ENCODE results near the gene PIK3C2G. TPM values are rescaled to one million over a fixed set of nuclear protein-coding genes. Genes with fewer than 3 reads are reported as not detected.
"Not testable (repeated sequence)": the region's sequence is repeated elsewhere in the genome, so short reads cannot be mapped to it uniquely, and the experiment has no call there.

Gene PIK3C2G
- total RNA-seq, 2 experiments from 2014 or later, result not detected

DNA sequence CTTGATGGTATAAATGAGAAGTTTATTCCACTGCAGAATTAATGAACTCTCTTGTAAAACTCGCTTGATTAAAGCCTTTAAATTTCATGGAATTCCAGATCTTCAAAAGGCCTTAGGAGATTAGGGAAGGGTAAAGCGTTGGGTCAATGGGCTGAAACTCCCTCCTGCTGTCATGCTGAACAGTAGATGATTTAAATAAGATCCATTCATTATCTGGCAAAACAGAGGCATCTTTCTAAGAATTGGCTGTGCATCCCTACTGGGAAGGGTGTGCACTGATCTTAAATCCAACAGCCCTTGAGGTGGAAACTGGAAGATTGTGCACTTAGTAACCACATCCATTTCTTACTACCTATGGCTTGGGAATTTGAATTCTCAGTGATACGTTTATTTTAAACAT lies 420.5 kb downstream of the PIK3C2G start:
- H3K4me3 Mint-ChIP-seq, result no peak overlapping the region
- no peak for ATAC-seq
- DNase-seq, result no peak
- ChIA-PET CTCF (no interaction called here), POLR2A (no interaction called here)
- no peak overlapping the region for H3K27ac Mint-ChIP-seq
- H3K27me3 Mint-ChIP-seq, result no peaks in the 10 kb centered on the region
- H3K9me3 Mint-ChIP-seq (ENCODE audit: low read depth), result no peaks in the 10 kb centered on the region
- H3K4me1 Mint-ChIP-seq, result no peaks in the 10 kb centered on the region
- intact Hi-C loops (cut with DNase I, micrococcal nuclease), result no loop called here
- no peaks in the 10 kb centered on the region for H3K36me3 Mint-ChIP-seq (ENCODE audit: low read depth)

DNA sequence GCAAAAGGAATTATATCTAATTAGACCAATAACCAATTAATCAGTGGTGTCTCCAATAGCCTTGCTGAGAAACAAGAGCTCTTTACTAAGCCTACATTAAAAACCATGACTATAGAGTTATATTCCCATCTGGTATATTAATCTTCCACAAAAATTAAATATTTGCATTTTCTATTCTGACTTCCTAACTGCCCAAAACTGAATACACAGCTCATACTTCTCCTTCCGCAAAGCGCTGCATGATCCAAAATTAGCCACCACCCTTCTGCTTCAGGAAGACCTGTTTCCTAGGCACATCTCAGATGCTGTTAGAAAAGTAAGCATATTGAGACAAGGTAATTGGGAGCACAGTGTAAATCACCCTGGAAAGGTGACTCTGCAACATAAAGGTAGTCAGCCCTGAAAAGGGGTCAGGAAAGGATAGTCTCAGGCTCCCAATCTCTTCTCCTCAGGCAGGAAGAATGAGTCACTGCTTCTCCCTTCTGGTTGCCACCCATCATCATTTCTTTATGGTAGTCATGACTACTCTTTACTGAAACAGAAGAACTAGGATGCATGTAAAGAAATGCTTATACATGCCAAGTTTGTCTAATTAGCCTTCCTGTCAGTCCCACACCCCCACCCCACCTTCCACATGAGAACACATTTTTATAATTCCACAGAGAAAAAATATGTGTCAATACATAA lies 422.2 kb downstream of the PIK3C2G start:
- ChIA-PET POLR2A (no interaction called here), CTCF (no interaction called here)
- H3K4me1 Mint-ChIP-seq, result no peaks in the 10 kb centered on the region
- H3K27ac Mint-ChIP-seq, result no peak overlapping the region
- H3K36me3 Mint-ChIP-seq (ENCODE audit: low read depth), result no peaks in the 10 kb centered on the region
- no peak overlapping the region for H3K4me3 Mint-ChIP-seq
- intact Hi-C loops (cut with DNase I, micrococcal nuclease), result no loop called here
- H3K27me3 Mint-ChIP-seq, result no peaks in the 10 kb centered on the region
- ATAC-seq, result no peak
- DNase-seq, result no peak
- no peaks in the 10 kb centered on the region for H3K9me3 Mint-ChIP-seq (ENCODE audit: low read depth)

DNA sequence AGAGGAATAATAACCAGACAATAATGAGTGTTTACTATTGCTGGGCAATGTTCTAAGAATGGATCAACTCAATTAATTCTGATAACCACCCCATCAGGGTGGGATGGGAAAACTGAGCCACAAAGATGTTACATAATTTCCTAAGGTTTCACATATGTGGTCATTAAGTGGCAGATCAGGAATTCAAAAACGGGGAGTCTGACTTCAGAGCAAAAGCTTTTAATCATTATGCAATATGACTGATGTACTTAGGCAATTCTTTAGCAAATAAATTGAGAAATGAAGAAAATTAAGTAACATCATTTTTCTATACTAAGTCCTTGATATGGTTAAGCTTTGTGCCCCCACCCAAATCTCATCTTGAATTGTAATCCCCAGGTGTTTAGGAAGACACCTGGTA lies 423.1 kb downstream of the PIK3C2G start:
- ChIA-PET CTCF (no interaction called here), POLR2A (no interaction called here)
- ATAC-seq (no peak), DNase-seq (no peak)
- Mint-ChIP-seq H3K27ac (no peak overlapping the region), H3K4me3 (no peak overlapping the region), H3K9me3 (ENCODE audit: low read depth) (no peaks in the 10 kb centered on the region), H3K36me3 (ENCODE audit: low read depth) (no peaks in the 10 kb centered on the region), H3K27me3 (no peaks in the 10 kb centered on the region), H3K4me1 (no peaks in the 10 kb centered on the region)
- intact Hi-C loops (cut with DNase I, micrococcal nuclease), result no loop called here

DNA sequence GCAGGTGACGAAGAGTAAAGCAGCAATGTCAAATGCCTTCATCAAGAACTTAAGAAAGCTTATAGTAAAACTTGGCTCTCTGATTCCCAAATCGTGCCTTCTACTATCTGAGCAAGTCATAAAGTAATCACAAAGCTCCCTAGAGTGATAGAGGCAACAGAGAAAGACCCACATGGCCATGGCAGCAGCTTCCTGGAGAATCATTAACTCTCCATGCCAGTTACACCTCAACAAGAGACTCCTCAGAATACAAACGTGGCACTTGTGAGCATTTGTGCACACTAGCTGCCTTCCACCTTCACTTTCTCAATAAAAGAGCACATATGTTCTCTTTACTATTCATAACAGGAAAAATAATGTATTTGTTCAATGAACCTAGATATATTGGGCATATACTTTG lies 428.5 kb downstream of the PIK3C2G start:
- CTCF ChIA-PET, result no interaction called here
- no peak for ATAC-seq
- Mint-ChIP-seq H3K4me1 (no peaks in the 10 kb centered on the region), H3K9me3 (ENCODE audit: low read depth) (peaks cover 13% of the 10 kb centered on the region), H3K27ac (no peak overlapping the region), H3K36me3 (ENCODE audit: low read depth) (no peaks in the 10 kb centered on the region), H3K4me3 (no peak overlapping the region), H3K27me3 (no peaks in the 10 kb centered on the region)
- intact Hi-C loops (cut with DNase I, micrococcal nuclease), result no loop called here
- POLR2A ChIA-PET, result interaction anchor here (0.6 kb wide), 1 partner anchor 32 kb away, joined by 3 read pairs; no protein-coding TSS in a partner anchor
- DNase-seq, result no peak

DNA sequence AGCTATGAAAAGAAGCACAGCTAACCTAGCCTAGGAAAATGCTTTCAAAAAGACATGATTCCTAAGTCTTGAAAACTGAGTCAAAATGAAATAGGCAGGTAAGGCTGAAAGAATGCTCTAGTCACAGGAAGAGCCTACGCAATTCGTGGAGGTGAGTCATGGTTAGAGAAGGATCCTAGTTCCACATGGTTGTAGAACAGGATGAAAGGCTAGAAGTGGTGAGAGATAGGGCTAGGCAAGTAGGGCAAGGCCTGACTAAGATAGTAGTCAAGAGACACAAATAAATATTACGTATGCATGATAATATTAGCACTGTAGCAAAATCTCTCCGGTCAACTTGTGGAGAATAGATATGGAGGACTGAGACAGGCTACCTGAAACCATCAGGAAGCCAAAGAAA lies 429.3 kb downstream of the PIK3C2G start:
- DNase-seq, result no peak
- no peak overlapping the region for H3K4me3 Mint-ChIP-seq
- ATAC-seq, result no peak
- POLR2A ChIA-PET, result no interaction called here
- H3K27me3 Mint-ChIP-seq, result no peaks in the 10 kb centered on the region
- no peaks in the 10 kb centered on the region for H3K36me3 Mint-ChIP-seq (ENCODE audit: low read depth)
- CTCF ChIA-PET, result no interaction called here
- no peak overlapping the region for H3K27ac Mint-ChIP-seq
- intact Hi-C loops (cut with DNase I, micrococcal nuclease), result no loop called here
- H3K4me1 Mint-ChIP-seq, result no peaks in the 10 kb centered on the region
- H3K9me3 Mint-ChIP-seq (ENCODE audit: low read depth), result peaks cover 13% of the 10 kb centered on the region

DNA sequence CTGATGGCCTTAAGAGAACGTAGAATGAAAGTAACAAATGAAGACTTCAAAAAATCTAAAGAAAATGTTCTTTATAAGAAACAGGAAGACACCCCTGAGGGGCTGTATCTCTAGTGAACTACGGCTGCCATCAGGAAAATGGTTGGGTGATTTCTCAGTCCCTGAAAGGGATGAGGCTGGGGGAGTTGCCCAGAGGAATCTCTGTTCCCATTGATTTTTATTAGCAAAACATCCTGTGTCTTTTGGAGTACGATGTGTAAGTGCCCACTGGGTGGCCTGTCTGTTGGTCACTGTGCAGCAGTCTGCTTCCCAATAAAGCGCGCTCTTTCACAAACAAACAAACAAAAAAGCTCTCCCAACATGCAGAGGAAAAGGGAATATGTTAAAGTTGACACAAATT lies 432.7 kb downstream of the PIK3C2G start:
- not testable (repeated sequence) for H3K27me3 Mint-ChIP-seq

DNA sequence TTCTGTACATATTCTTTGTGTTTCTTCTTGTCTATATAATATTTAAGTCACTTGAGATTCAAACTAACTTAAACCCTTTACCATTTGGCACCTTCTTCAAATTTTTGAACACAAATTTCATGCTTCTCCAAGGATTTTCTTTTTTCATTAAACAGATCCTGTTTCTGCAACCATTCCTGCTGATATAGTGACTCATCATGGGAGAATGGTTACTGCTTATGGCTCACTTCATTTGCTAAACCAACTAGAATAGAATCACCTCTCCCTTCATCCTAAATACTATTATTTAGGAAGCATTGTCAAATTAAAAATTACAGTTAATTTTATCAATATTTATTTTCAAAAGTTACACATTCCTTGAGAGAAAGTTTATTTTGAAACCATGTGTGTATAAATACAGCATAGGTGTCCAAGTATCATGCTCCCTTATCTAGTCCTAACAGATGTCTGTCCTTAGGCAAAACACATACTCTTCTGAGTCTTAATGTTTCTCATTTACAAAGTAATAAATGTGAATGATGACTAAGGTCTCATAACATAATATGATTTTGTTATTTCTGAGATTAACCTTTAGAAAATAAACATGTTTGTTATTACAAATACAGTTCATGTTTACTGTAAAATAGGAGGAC lies 435.8 kb downstream of the PIK3C2G start:
- ChIA-PET POLR2A (no interaction called here), CTCF (no interaction called here)
- no peak for DNase-seq
- Mint-ChIP-seq H3K27me3 (no peaks in the 10 kb centered on the region), H3K4me3 (no peak overlapping the region), H3K4me1 (no peaks in the 10 kb centered on the region), H3K27ac (no peak overlapping the region), H3K9me3 (ENCODE audit: low read depth) (peaks cover 7% of the 10 kb centered on the region), H3K36me3 (ENCODE audit: low read depth) (no peaks in the 10 kb centered on the region)
- ATAC-seq, result no peak
- intact Hi-C loops (cut with DNase I, micrococcal nuclease), result no loop called here

More for the DNA sequence above, 432.7 kb downstream of the PIK3C2G start:
- H3K4me3 Mint-ChIP-seq; intact Hi-C loops (cut with DNase I, micrococcal nuclease); ATAC-seq; POLR2A ChIA-PET; DNase-seq; H3K36me3 Mint-ChIP-seq (ENCODE audit: low read depth); H3K4me1 Mint-ChIP-seq; CTCF ChIA-PET; H3K27ac Mint-ChIP-seq: not testable (repeated sequence)
- H3K9me3 Mint-ChIP-seq (ENCODE audit: low read depth), result peaks cover 13% of the 10 kb centered on the region

Other genes starting within 250 kb of the PIK3C2G start
- gene RERGL, start 171.3 kb upstream of the PIK3C2G start, total RNA-seq, result not detected

All from activated CD4-positive, alpha-beta T cell treated with anti-CD3 and anti-CD28 coated beads for 36 hours (primary cell).